GM12878 (cell line): ENCODE data around the gene GARIN5A. TPM values are rescaled to one million over a fixed set of nuclear protein-coding genes. Genes with fewer than 3 reads are reported as not detected.
A peak's percentile ranks its signal among the peaks of the same experiment; 100 is the strongest.

Experiments used
- ATAC-seq: fragments of 200-7000 bp; cut with Tn5 transposase; 3 replicates; pipeline ENCODE4 v1.9.1; 2020; ENCODE audit warnings: mild to moderate bottlenecking, moderate library complexity
- BruUV-seq: library from RNA; stranded (reverse); fragments of 400-500 nt; replicated peaks from 2 replicates; lab custom pipeline; 2021; lab: Mats Ljungman, UMichigan
- CTCF ChIA-PET: fragments of 300-600 bp; sonication (Branson Sonifier 250); formaldehyde crosslinking; extraction: SDS; loops from one replicate; lab custom pipeline; 2021; ENCODE audit warnings: inconsistent platforms; lab: Yijun Ruan, JAX
- POLR2A ChIA-PET: fragments of 350-600 bp; formaldehyde crosslinking; extraction: SDS; loops from one replicate; lab custom pipeline; 2021; ENCODE audit warnings: inconsistent platforms; lab: Charles Lee
- RAD21 ChIA-PET: fragments of 300-600 bp; sonication (Branson Sonifier 250); formaldehyde crosslinking; loops from one replicate; lab custom pipeline; 2023; ENCODE audit warnings: antibody characterized with exemption; ENCODE audit not compliant: unreplicated experiment; lab: Charles Lee
- SMC1A ChIA-PET: fragments of 300-600 bp; sonication (Branson Sonifier 250); formaldehyde crosslinking; loops from one replicate; lab custom pipeline; 2023; ENCODE audit not compliant: unreplicated experiment, uncharacterized antibody; lab: Charles Lee
- DNase-seq: peaks from one replicate; pipeline ENCODE4 v3.0.0-alpha.2; 2011; ENCODE audit warnings: low read depth, low spot score
- FAIRE-seq: peaks from 3 replicates; lab custom pipeline; 2011; peaks lifted over from hg19 to GRCh38; lab: Jason Lieb, UNC
- H2AFZ ChIP-seq: 2 replicates; pipeline ENCODE4 v1.6.0; 2011; ENCODE audit warnings: low read depth, low read length, control low read depth; ENCODE audit not compliant: control insufficient read depth
- H3K27ac ChIP-seq: 2 replicates; pipeline ENCODE4 v1.5.1; 2011; ENCODE audit warnings: control low read depth; ENCODE audit not compliant: control insufficient read depth, insufficient read depth
- H3K27me3 ChIP-seq, 2 experiments: replicated peaks in 1 of 2; 2 replicates each; pipeline versions ENCODE4 v1.6.0 to v1.6.1; 2011; ENCODE audit warnings: low read length in 1 of 2; ENCODE audit not compliant: control insufficient read depth in 2 of 2, insufficient read depth in 2 of 2
- H3K36me3 ChIP-seq, 2 experiments: 2 replicates each; pipeline ENCODE4 v1.5.1; 2011; ENCODE audit warnings: low read length in 1 of 2; ENCODE audit not compliant: control insufficient read depth in 2 of 2, insufficient read depth in 2 of 2
- H3K4me1 ChIP-seq: 2 replicates; pipeline ENCODE4 v1.6.1; 2011; ENCODE audit warnings: mild to moderate bottlenecking, low read length, moderate library complexity, mixed read lengths; ENCODE audit not compliant: control insufficient read depth, insufficient read depth
- H3K4me2 ChIP-seq: 2 replicates; pipeline ENCODE4 v1.6.0; 2011; ENCODE audit warnings: control low read depth; ENCODE audit not compliant: control insufficient read depth, insufficient read depth
- H3K4me3 ChIP-seq: fragments of 200-600 bp; sonication (generic); 2 replicates; pipeline ENCODE4 v1.5.1; 2016
- H3K79me2 ChIP-seq: 2 replicates; pipeline ENCODE4 v1.6.0; 2011; ENCODE audit warnings: low read length; ENCODE audit not compliant: control insufficient read depth, insufficient read depth
- H3K9ac ChIP-seq: 2 replicates; pipeline ENCODE4 v1.8.0; 2011; ENCODE audit warnings: low read length, control low read depth, mixed read lengths; ENCODE audit not compliant: control insufficient read depth, insufficient read depth
- H3K9me3 ChIP-seq: replicated peaks from 3 replicates; pipeline ENCODE4 v1.5.1; 2011; ENCODE audit warnings: mild to moderate bottlenecking, low read length; ENCODE audit not compliant: control insufficient read depth, insufficient read depth
- H4K20me1 ChIP-seq: 2 replicates; pipeline ENCODE4 v1.6.0; 2011; ENCODE audit not compliant: control insufficient read depth, insufficient read depth
- CHD4 ChIP-seq: fragments of 200-600 bp; sonication (generic); IDR thresholded peaks from 2 replicates; pipeline ENCODE4 v1.6.1; 2016; ENCODE audit warnings: mild to moderate bottlenecking
- EGR1 ChIP-seq, 2 experiments: IDR thresholded peaks; 1 replicate in 1 of 2; 2 replicates in 1 of 2; pipeline ENCODE4 v1.6.1; 2011 to 2012; ENCODE audit warnings: low read depth in 2 of 2, low read length in 2 of 2, borderline replicate concordance in 1 of 2, mild to moderate bottlenecking in 1 of 2, moderate library complexity in 1 of 2
- HDAC2 ChIP-seq: fragments of 200-600 bp; sonication (generic); IDR thresholded peaks from 2 replicates; pipeline ENCODE4 v1.6.1; 2017
- HDGF ChIP-seq: fragments of 450-650 bp; IDR thresholded peaks from 2 replicates; pipeline ENCODE4 v1.6.1; 2016; ENCODE audit warnings: antibody characterized with exemption
- HSF1 ChIP-seq: fragments of 150-350 bp; IDR thresholded peaks from 2 replicates; pipeline ENCODE4 v1.6.1; 2014; ENCODE audit warnings: mild to moderate bottlenecking, low read depth, low read length
- NFYB ChIP-seq: IDR thresholded peaks from 2 replicates; pipeline ENCODE4 v1.6.1; 2011; ENCODE audit warnings: low read depth, mild to moderate bottlenecking, low read length, improper control_type of control experiment, moderate library complexity; ENCODE audit not compliant: insufficient read depth
- POLR2A ChIP-seq: IDR thresholded peaks from 2 replicates; pipeline ENCODE4 v1.6.1; 2011; ENCODE audit warnings: low read depth, mild to moderate bottlenecking, low read length
- STAT1 ChIP-seq: fragments of 450-650 bp; conservative IDR thresholded peaks from 2 replicates; pipeline ENCODE4 v1.6.1; 2014; ENCODE audit warnings: antibody characterized with exemption, mild to moderate bottlenecking
- ZNF217 ChIP-seq: fragments of 450-650 bp; IDR thresholded peaks from 2 replicates; pipeline ENCODE4 v1.6.1; 2017; ENCODE audit warnings: antibody characterized with exemption, mild to moderate bottlenecking
- ZNF687 ChIP-seq: fragments of 450-650 bp; IDR thresholded peaks from 2 replicates; pipeline ENCODE4 v1.6.1; 2017; ENCODE audit warnings: mild to moderate bottlenecking, moderate library complexity
- WGBS: methylation state at CpG from one replicate; pipeline ENCODE4 v1.1.6; 2016; ENCODE audit warnings: low lambda C conversion rate; ENCODE audit not compliant: insufficient replicate concordance, insufficient coverage; ENCODE audit errors: missing lambda C conversion rate; 5-methylcytosine and 5-hydroxymethylcytosine counted together
- in situ Hi-C: fragments of 300-500 bp; cut with MboI; formaldehyde crosslinking; loops from 9 replicates; pipeline ENCODE4 v1.14.3; 2018; ENCODE audit warnings: mixed read lengths
- intact Hi-C: fragments of 100-400 bp; cut with micrococcal nuclease; formaldehyde crosslinking; loops from one replicate; pipeline ENCODE4 v1.14.2; 2022; ENCODE audit not compliant: unreplicated experiment
- polyA plus RNA-seq, 11 experiments: library from polyadenylated mRNA; depleted of rRNA in 4 of 11; unstranded in 6 of 11; stranded (reverse) in 5 of 11; fragments of >200 nt; fragmentation: Nextera tagmentation in 4 of 11; fragmentation: Illumina TruSeq in 1 of 11; extraction: Ambion mirVana in 4 of 11; extraction: Trizol in 1 of 11; gene quantifications; 1 replicate in 1 of 11; 2 replicates in 10 of 11; pipeline versions ENCODE4 v1.2.1 to v1.2.3, GENCODE V29; 2011 to 2016; ENCODE audit warnings: inconsistent platforms in 2 of 11, missing spikeins in 2 of 11, low read depth in 1 of 11
- total RNA-seq, 4 experiments: library from RNA; depleted of rRNA in 3 of 4; stranded (reverse); fragments of >200 nt in 3 of 4; fragmentation: Illumina TruSeq in 1 of 4; extraction: Trizol in 1 of 4; gene quantifications; 2 replicates each; pipeline versions ENCODE4 v1.2.1 to v1.2.3, GENCODE V29; 2013 to 2021

GARIN5A gene
- total and polyA plus RNA-seq, 10 of the 15 experiments (the other 5 are each of a cell fraction or from before 2014, with no cell fraction given), result 0.18 to 1.2 (median 0.24) TPM; not detected in 6

GRCh38 chr19:50427318-50427925 is 49.2 kb downstream of the GARIN5A start:
- FAIRE-seq, result no peak
- peak overlapping the region; percentile 24; the same call in 1 of the 2 replicates for H3K27ac ChIP-seq

GRCh38 chr19:50425581-50425980 is 51.1 kb downstream of the GARIN5A start:
- no peak overlapping the region for H3K27ac ChIP-seq
- FAIRE-seq, result no peak
- H3K9me3 ChIP-seq, result no peaks in the 10 kb centered on the region
- H3K4me2 ChIP-seq, result no peak overlapping the region
- WGBS, result 82% methylated on average over 7 of the region's 7 CpGs
- H3K9ac ChIP-seq, result no peak overlapping the region
- no peak overlapping the region for H2AFZ ChIP-seq
- H3K79me2 ChIP-seq, result peaks cover 12% of the 10 kb centered on the region
- ChIA-PET SMC1A (no interaction called here), CTCF (no interaction called here), RAD21 (no interaction called here), POLR2A (no interaction called here)
- H4K20me1 ChIP-seq, result peaks cover 4% of the 10 kb centered on the region
- intact Hi-C loops, result no loop called here
- no peak for ATAC-seq
- peaks cover 9 to 10% of the 10 kb centered on the region in 2 experiments; a peak in 3 of 4 replicates for H3K36me3 ChIP-seq
- no peaks in the 10 kb centered on the region for H3K27me3 ChIP-seq
- no TSS peak for BruUV-seq
- in situ Hi-C loops, result no loop called here
- H3K4me1 ChIP-seq, result peaks cover 42% of the 10 kb centered on the region
- DNase-seq, result no peak
- H3K4me3 ChIP-seq, result no peak overlapping the region
- TF ChIP-seq NFYB (no peak), POLR2A (no peak), CHD4 (no peak), ZNF217 (no peak), EGR1 (IDR thresholded peaks at IDR 0.05; ENCODE audit: borderline replicate concordance in 1 of 2, low read depth in 2 of 2, low read length in 2 of 2) (no peak), HSF1 (no peak), HDGF (no peak), ZNF687 (no peak), STAT1 (no peak)

More at GRCh38 chr19:50427318-50427925, 49.2 kb downstream of the GARIN5A start:
- Histone ChIP-seq H3K9ac (no peak overlapping the region), H2AFZ (no peak overlapping the region; the same call in 1 of the 2 replicates), H3K4me1 (peaks cover 48% of the 10 kb centered on the region), H3K36me3 (peaks cover 9 to 10% of the 10 kb centered on the region in 2 experiments; a peak in 3 of 4 replicates), H3K9me3 (no peaks in the 10 kb centered on the region), H3K79me2 (peaks cover 1% of the 10 kb centered on the region; the same call in 1 of the 2 replicates), H3K27me3 (no peaks in the 10 kb centered on the region), H3K4me3 (no peak overlapping the region), H3K4me2 (peak overlapping the region; percentile 7; the same call in 1 of the 2 replicates), H4K20me1 (peaks cover 4% of the 10 kb centered on the region)
- DNase-seq, result no peak
- no peak for TF ChIP-seq HDAC2
- WGBS, result 89% methylated on average over 26 of the region's 26 CpGs
- in situ Hi-C loops (no loop called here), intact Hi-C loops (no loop called here)
- ChIA-PET RAD21 (interaction anchor here (0.9 to 1.1 kb wide), 2 partner anchors 10 to 81 kb away, joined by 3 read pairs; no protein-coding TSS in a partner anchor), CTCF (interaction anchor here (0.7 to 2.1 kb wide), 5 partner anchors 33 to 113 kb away, joined by 3 to 6 read pairs (median 3); no protein-coding TSS in a partner anchor), SMC1A (no interaction called here), POLR2A (interaction anchor here (4.2 kb wide), 1 partner anchor 10 kb away, joined by 26 read pairs; the partner anchor contains the start of gene SPIB)
- ATAC-seq, result no peak
- no TSS peak for BruUV-seq
